ENCODE data around the gene SGPP1. TPM values are rescaled to one million over a fixed set of nuclear protein-coding genes. Genes with fewer than 3 reads are reported as not detected.

SGPP1 gene
- total RNA-seq, 1 donor: 38.0 TPM

Small RNAs within 50 kb of the gene (small RNA-seq; reads per million reads assigned to genes)
- not detected for gene AL161670.1
- gene RF00012: not detected
- gene RNU7-116P: not detected

Other genes with a start within 250 kb of the SGPP1 start
- gene PPP2R5E, start 184.7 kb downstream of the SGPP1 start, total RNA-seq: 25.6 and 29.3 TPM in 2 replicates
- 8.3 and 10.5 TPM in 2 replicates for gene WDR89, start 86.2 kb downstream of the SGPP1 start, total RNA-seq
- gene SYNE2, start 124.9 kb upstream of the SGPP1 start, total RNA-seq: 8.0 and 10.1 TPM in 2 replicates

Data from osteoblast (primary cell).